GM23338 (cell line): ENCODE data around the gene OVAAL. TPM values are rescaled to one million over a fixed set of nuclear protein-coding genes. Genes with fewer than 3 reads are reported as not detected.
A peak's percentile ranks its signal among the peaks of the same experiment; 100 is the strongest.

ENCODE experiments used
- ATAC-seq: fragments of 200-7000 bp; cut with Tn5 transposase; 3 replicates; pipeline ENCODE4 v1.9.1; 2020
- DNase-seq: peaks from one replicate; pipeline ENCODE4 v3.0.0-alpha.2; 2015; ENCODE audit warnings: low spot score
- H2AFZ ChIP-seq: fragments of 200-600 bp; sonication (generic); 2 replicates; pipeline ENCODE4 v1.8.0; 2016; ENCODE audit warnings: antibody characterized with exemption, mild to moderate bottlenecking, moderate library complexity
- H3F3A ChIP-seq: fragments of 200-600 bp; sonication (generic); replicated peaks from 2 replicates; pipeline ENCODE4 v1.8.0; 2017; ENCODE audit warnings: antibody characterized with exemption, mixed run types, low read depth
- H3K27ac ChIP-seq: fragments of 200-600 bp; sonication (generic); 2 replicates; pipeline ENCODE4 v1.6.1; 2016; ENCODE audit warnings: low read depth
- H3K27me3 ChIP-seq: fragments of 200-600 bp; sonication (generic); 2 replicates; pipeline ENCODE4 v1.8.0; 2016; ENCODE audit warnings: mild to moderate bottlenecking, mixed run types, moderate library complexity; ENCODE audit not compliant: insufficient read depth
- H3K36me3 ChIP-seq: fragments of 200-600 bp; sonication (generic); 2 replicates; pipeline ENCODE4 v1.8.0; 2016; ENCODE audit warnings: mild to moderate bottlenecking; ENCODE audit not compliant: insufficient read depth
- H3K4me1 ChIP-seq: fragments of 200-600 bp; sonication (generic); 2 replicates; pipeline ENCODE4 v1.8.0; 2016; ENCODE audit warnings: mild to moderate bottlenecking, moderate library complexity; ENCODE audit not compliant: insufficient read depth
- H3K4me2 ChIP-seq: fragments of 200-600 bp; sonication (generic); 2 replicates; pipeline ENCODE4 v1.7.1; 2017; ENCODE audit warnings: mixed run types
- H3K4me3 ChIP-seq: fragments of 200-600 bp; sonication (generic); 2 replicates; pipeline ENCODE4 v1.6.1; 2016; ENCODE audit warnings: mixed run types
- H3K79me2 ChIP-seq: fragments of 200-600 bp; sonication (generic); replicated peaks from 2 replicates; pipeline ENCODE4 v1.8.0; 2017; ENCODE audit warnings: mild to moderate bottlenecking; ENCODE audit not compliant: insufficient read depth
- H3K9me2 ChIP-seq: fragments of 200-600 bp; sonication (generic); 2 replicates; pipeline ENCODE4 v1.8.0; 2017; ENCODE audit not compliant: insufficient read depth
- H4K20me1 ChIP-seq: fragments of 200-600 bp; sonication (generic); replicated peaks from 2 replicates; pipeline ENCODE4 v1.8.0; 2017; ENCODE audit warnings: mild to moderate bottlenecking; ENCODE audit not compliant: insufficient read depth
- H3K27ac Mint-ChIP-seq: 2 replicates; pipeline ENCODE4 v1.8.0; 2020; ENCODE audit warnings: inconsistent platforms, mild to moderate bottlenecking, moderate library complexity, mixed read lengths
- H3K27me3 Mint-ChIP-seq: 3 replicates; pipeline ENCODE4 v1.8.0; 2022; ENCODE audit warnings: low read depth, mild to moderate bottlenecking, moderate library complexity, mixed read lengths, inconsistent platforms; ENCODE audit not compliant: insufficient read depth, poor library complexity
- H3K36me3 Mint-ChIP-seq: 3 replicates; pipeline ENCODE4 v1.8.0; 2021; ENCODE audit warnings: low read depth, mild to moderate bottlenecking, inconsistent platforms, moderate library complexity, mixed read lengths
- H3K4me1 Mint-ChIP-seq: 3 replicates; pipeline ENCODE4 v1.8.0; 2020; ENCODE audit warnings: mild to moderate bottlenecking, inconsistent platforms, mixed read lengths
- H3K4me3 Mint-ChIP-seq: 3 replicates; pipeline ENCODE4 v1.8.0; 2021; ENCODE audit warnings: moderate library complexity, mild to moderate bottlenecking, inconsistent platforms, mixed read lengths
- H3K9me3 Mint-ChIP-seq: 3 replicates; pipeline ENCODE4 v1.8.0; 2020; ENCODE audit warnings: moderate library complexity, mild to moderate bottlenecking, inconsistent platforms, mixed read lengths
- CREB1 ChIP-seq: fragments of 250-450 bp; sonication (Bioruptor Pico); IDR thresholded peaks from 2 replicates; pipeline ENCODE4 v1.5.0; 2020; ENCODE audit warnings: low read depth, mild to moderate bottlenecking, moderate library complexity
- CTCF ChIP-seq, 2 experiments: fragments of 200-600 bp in 1 of 2; sonication (generic) in 1 of 2; conservative IDR thresholded peaks; 2 replicates each; pipeline versions ENCODE4 v1.5.1 to v1.6.1; 2016 to 2017; ENCODE audit warnings: antibody characterized with exemption in 2 of 2, low read depth in 2 of 2, mild to moderate bottlenecking in 2 of 2, moderate library complexity in 1 of 2
- EZH2 ChIP-seq: fragments of 200-600 bp; sonication (generic); IDR thresholded peaks from one replicate; pipeline ENCODE4 v1.8.0; 2017; ENCODE audit warnings: antibody characterized with exemption, mild to moderate bottlenecking, low read depth; ENCODE audit not compliant: unreplicated experiment
- EZH2phosphoT487 ChIP-seq: fragments of 200-600 bp; sonication (generic); IDR thresholded peaks from one replicate; pipeline ENCODE4 v1.8.1; 2018; ENCODE audit warnings: antibody characterized with exemption; ENCODE audit not compliant: unreplicated experiment
- JUNB ChIP-seq: IDR thresholded peaks from one replicate; pipeline ENCODE4 v1.6.1; 2016; ENCODE audit warnings: antibody characterized with exemption; ENCODE audit not compliant: unreplicated experiment
- NANOG ChIP-seq: IDR thresholded peaks from 2 replicates; pipeline ENCODE4 v1.6.1; 2016; ENCODE audit warnings: antibody characterized with exemption, borderline replicate concordance
- POLR2AphosphoS5 ChIP-seq: IDR thresholded peaks from 2 replicates; pipeline ENCODE4 v1.6.1; 2016; ENCODE audit warnings: antibody characterized with exemption, low read depth
- STAT1 ChIP-seq: IDR thresholded peaks from one replicate; pipeline ENCODE4 v1.6.1; 2016; ENCODE audit warnings: antibody characterized with exemption; ENCODE audit not compliant: unreplicated experiment
- ZNF114 ChIP-seq: fragments of 250-450 bp; sonication (Bioruptor Pico); IDR thresholded peaks from 2 replicates; pipeline ENCODE4 v1.5.0; 2020; ENCODE audit warnings: mild to moderate bottlenecking, moderate library complexity
- ZNF331 ChIP-seq: fragments of 250-450 bp; sonication (Bioruptor Pico); IDR thresholded peaks from 2 replicates; pipeline ENCODE4 v1.5.0; 2020; ENCODE audit warnings: low read depth, mild to moderate bottlenecking, moderate library complexity
- polyA plus RNA-seq: library from polyadenylated mRNA; unstranded; fragments of >200 nt; fragmentation: Nextera tagmentation; extraction: Ambion mirVana; gene quantifications from 2 replicates; pipeline ENCODE4 v1.2.1, GENCODE V29; 2016
- total RNA-seq: library from RNA; depleted of rRNA; stranded (reverse); fragments of >200 nt; shearing (Covaris generic); gene quantifications from 2 replicates; pipeline ENCODE4 v1.2.3, GENCODE V29; 2014
- TF ChIP-seq, protein P1 (sequence below): IDR thresholded peaks from 2 replicates; pipeline ENCODE4 v1.6.1; 2016; ENCODE audit warnings: antibody characterized with exemption
- TF ChIP-seq, protein P2 (sequence below): IDR thresholded peaks from one replicate; pipeline ENCODE4 v1.6.1; 2018; ENCODE audit warnings: antibody characterized with exemption; ENCODE audit not compliant: unreplicated experiment
- TF ChIP-seq, protein P3 (sequence below): fragments of 250-450 bp; sonication (Bioruptor Pico); IDR thresholded peaks from 2 replicates; pipeline ENCODE4 v1.5.0; 2020; ENCODE audit warnings: mild to moderate bottlenecking, moderate library complexity

OVAAL gene
- total and polyA plus RNA-seq, 2 experiments from 2014 or later = not detected

DNA sequence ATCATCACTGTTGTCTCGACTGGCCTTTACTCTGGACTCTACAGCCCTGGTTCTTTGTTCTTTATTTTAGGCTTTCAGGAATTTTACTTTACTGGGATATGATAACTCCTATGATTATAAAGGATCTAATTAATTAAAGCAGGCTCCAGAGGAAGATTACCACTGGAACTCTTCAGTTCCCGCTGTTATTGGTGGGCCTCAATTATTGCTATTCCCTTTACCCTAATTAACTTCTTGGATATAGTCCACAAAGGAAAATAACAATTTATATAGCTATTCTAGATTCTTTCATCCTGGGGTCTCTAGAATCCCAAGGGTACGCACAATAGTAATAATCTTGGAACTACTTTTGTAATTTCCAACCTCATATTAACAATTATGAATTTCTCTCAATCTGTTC is 8.5 kb upstream of the OVAAL start:
- no peaks in the 10 kb centered on the region for H3K9me2 ChIP-seq
- no peaks in the 10 kb centered on the region for H3K79me2 ChIP-seq
- H3K4me2 ChIP-seq = no peak overlapping the region
- no peaks in the 10 kb centered on the region for H3F3A ChIP-seq
- no peak overlapping the region for H3K27ac ChIP-seq
- TF ChIP-seq ZNF114 (no peak), CREB1 (CRISPR knock-in tag) (no peak), POLR2AphosphoS5 (no peak), CTCF (conservative IDR thresholded peaks at IDR 0.05; ENCODE audit: low read depth in 2 of 2) (no peak), JUNB (no peak), EZH2phosphoT487 (no peak), ZNF331 (CRISPR knock-in tag) (no peak), EZH2 (no peak), STAT1 (no peak), NANOG (no peak)
- TF ChIP-seq, protein P1, sequence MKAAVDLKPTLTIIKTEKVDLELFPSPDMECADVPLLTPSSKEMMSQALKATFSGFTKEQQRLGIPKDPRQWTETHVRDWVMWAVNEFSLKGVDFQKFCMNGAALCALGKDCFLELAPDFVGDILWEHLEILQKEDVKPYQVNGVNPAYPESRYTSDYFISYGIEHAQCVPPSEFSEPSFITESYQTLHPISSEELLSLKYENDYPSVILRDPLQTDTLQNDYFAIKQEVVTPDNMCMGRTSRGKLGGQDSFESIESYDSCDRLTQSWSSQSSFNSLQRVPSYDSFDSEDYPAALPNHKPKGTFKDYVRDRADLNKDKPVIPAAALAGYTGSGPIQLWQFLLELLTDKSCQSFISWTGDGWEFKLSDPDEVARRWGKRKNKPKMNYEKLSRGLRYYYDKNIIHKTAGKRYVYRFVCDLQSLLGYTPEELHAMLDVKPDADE = no peak
- TF ChIP-seq, protein P2, sequence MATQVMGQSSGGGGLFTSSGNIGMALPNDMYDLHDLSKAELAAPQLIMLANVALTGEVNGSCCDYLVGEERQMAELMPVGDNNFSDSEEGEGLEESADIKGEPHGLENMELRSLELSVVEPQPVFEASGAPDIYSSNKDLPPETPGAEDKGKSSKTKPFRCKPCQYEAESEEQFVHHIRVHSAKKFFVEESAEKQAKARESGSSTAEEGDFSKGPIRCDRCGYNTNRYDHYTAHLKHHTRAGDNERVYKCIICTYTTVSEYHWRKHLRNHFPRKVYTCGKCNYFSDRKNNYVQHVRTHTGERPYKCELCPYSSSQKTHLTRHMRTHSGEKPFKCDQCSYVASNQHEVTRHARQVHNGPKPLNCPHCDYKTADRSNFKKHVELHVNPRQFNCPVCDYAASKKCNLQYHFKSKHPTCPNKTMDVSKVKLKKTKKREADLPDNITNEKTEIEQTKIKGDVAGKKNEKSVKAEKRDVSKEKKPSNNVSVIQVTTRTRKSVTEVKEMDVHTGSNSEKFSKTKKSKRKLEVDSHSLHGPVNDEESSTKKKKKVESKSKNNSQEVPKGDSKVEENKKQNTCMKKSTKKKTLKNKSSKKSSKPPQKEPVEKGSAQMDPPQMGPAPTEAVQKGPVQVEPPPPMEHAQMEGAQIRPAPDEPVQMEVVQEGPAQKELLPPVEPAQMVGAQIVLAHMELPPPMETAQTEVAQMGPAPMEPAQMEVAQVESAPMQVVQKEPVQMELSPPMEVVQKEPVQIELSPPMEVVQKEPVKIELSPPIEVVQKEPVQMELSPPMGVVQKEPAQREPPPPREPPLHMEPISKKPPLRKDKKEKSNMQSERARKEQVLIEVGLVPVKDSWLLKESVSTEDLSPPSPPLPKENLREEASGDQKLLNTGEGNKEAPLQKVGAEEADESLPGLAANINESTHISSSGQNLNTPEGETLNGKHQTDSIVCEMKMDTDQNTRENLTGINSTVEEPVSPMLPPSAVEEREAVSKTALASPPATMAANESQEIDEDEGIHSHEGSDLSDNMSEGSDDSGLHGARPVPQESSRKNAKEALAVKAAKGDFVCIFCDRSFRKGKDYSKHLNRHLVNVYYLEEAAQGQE = no peak
- TF ChIP-seq, protein P3, sequence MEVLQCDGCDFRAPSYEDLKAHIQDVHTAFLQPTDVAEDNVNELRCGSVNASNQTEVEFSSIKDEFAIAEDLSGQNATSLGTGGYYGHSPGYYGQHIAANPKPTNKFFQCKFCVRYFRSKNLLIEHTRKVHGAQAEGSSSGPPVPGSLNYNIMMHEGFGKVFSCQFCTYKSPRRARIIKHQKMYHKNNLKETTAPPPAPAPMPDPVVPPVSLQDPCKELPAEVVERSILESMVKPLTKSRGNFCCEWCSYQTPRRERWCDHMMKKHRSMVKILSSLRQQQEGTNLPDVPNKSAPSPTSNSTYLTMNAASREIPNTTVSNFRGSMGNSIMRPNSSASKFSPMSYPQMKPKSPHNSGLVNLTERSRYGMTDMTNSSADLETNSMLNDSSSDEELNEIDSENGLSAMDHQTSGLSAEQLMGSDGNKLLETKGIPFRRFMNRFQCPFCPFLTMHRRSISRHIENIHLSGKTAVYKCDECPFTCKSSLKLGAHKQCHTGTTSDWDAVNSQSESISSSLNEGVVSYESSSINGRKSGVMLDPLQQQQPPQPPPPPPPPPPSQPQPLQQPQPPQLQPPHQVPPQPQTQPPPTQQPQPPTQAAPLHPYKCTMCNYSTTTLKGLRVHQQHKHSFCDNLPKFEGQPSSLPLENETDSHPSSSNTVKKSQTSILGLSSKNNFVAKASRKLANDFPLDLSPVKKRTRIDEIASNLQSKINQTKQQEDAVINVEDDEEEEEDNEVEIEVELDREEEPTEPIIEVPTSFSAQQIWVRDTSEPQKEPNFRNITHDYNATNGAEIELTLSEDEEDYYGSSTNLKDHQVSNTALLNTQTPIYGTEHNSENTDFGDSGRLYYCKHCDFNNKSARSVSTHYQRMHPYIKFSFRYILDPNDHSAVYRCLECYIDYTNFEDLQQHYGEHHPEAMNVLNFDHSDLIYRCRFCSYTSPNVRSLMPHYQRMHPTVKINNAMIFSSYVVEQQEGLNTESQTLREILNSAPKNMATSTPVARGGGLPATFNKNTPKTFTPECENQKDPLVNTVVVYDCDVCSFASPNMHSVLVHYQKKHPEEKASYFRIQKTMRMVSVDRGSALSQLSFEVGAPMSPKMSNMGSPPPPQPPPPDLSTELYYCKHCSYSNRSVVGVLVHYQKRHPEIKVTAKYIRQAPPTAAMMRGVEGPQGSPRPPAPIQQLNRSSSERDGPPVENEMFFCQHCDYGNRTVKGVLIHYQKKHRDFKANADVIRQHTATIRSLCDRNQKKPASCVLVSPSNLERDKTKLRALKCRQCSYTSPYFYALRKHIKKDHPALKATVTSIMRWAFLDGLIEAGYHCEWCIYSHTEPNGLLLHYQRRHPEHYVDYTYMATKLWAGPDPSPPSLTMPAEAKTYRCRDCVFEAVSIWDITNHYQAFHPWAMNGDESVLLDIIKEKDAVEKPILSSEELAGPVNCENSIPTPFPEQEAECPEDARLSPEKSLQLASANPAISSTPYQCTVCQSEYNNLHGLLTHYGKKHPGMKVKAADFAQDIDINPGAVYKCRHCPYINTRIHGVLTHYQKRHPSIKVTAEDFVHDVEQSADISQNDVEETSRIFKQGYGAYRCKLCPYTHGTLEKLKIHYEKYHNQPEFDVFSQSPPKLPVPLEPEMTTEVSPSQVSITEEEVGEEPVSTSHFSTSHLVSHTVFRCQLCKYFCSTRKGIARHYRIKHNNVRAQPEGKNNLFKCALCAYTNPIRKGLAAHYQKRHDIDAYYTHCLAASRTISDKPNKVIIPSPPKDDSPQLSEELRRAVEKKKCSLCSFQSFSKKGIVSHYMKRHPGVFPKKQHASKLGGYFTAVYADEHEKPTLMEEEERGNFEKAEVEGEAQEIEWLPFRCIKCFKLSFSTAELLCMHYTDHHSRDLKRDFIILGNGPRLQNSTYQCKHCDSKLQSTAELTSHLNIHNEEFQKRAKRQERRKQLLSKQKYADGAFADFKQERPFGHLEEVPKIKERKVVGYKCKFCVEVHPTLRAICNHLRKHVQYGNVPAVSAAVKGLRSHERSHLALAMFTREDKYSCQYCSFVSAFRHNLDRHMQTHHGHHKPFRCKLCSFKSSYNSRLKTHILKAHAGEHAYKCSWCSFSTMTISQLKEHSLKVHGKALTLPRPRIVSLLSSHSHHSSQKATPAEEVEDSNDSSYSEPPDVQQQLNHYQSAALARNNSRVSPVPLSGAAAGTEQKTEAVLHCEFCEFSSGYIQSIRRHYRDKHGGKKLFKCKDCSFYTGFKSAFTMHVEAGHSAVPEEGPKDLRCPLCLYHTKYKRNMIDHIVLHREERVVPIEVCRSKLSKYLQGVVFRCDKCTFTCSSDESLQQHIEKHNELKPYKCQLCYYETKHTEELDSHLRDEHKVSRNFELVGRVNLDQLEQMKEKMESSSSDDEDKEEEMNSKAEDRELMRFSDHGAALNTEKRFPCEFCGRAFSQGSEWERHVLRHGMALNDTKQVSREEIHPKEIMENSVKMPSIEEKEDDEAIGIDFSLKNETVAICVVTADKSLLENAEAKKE (CRISPR knock-in tag) = no peak
- H3K27me3 ChIP-seq = no peaks in the 10 kb centered on the region
- no peak for DNase-seq
- H3K4me3 ChIP-seq = no peak overlapping the region
- 0 out of 2 replicates have a peak overlapping the region, but pooled peaks have one; percentile 33 for H2AFZ ChIP-seq
- Mint-ChIP-seq H3K9me3 (no peaks in the 10 kb centered on the region; the same call in 2 of the 3 replicates), H3K4me3 (no peak overlapping the region), H3K4me1 (no peaks in the 10 kb centered on the region; the same call in 1 of the 3 replicates), H3K27me3 (peaks cover 4% of the 10 kb centered on the region), H3K36me3 (no peaks in the 10 kb centered on the region), H3K27ac (no peak overlapping the region)
- no peaks in the 10 kb centered on the region for H3K4me1 ChIP-seq
- H4K20me1 ChIP-seq = no peaks in the 10 kb centered on the region
- no peaks in the 10 kb centered on the region for H3K36me3 ChIP-seq
- no peak for ATAC-seq
